Prostate gland (tissue), 2 donors: ENCODE measurements around the gene SPPL3.

Source experiments
- POLR2A ChIP-seq: fragments of 450-650 bp; IDR thresholded peaks from one replicate; pipeline ENCODE4 v1.6.1; 2016; ENCODE audit warnings: antibody characterized with exemption, mild to moderate bottlenecking
- POLR2AphosphoS5 ChIP-seq: sonication (generic); formaldehyde crosslinking; IDR thresholded peaks from one replicate; pipeline ENCODE4 v1.6.1; 2017; ENCODE audit warnings: antibody characterized with exemption
- TF ChIP-seq, protein P1 (sequence below), 4 experiments: fragments of 200-600 bp in 2 of 4; fragments of 450-650 bp in 2 of 4; sonication (generic) in 2 of 4; IDR thresholded peaks; 1 replicate in 3 of 4; 2 replicates in 1 of 4; pipeline ENCODE4 v1.5.1; 2016 to 2019; ENCODE audit warnings: antibody characterized with exemption in 4 of 4, mild to moderate bottlenecking in 2 of 4, moderate library complexity in 2 of 4

DNA sequence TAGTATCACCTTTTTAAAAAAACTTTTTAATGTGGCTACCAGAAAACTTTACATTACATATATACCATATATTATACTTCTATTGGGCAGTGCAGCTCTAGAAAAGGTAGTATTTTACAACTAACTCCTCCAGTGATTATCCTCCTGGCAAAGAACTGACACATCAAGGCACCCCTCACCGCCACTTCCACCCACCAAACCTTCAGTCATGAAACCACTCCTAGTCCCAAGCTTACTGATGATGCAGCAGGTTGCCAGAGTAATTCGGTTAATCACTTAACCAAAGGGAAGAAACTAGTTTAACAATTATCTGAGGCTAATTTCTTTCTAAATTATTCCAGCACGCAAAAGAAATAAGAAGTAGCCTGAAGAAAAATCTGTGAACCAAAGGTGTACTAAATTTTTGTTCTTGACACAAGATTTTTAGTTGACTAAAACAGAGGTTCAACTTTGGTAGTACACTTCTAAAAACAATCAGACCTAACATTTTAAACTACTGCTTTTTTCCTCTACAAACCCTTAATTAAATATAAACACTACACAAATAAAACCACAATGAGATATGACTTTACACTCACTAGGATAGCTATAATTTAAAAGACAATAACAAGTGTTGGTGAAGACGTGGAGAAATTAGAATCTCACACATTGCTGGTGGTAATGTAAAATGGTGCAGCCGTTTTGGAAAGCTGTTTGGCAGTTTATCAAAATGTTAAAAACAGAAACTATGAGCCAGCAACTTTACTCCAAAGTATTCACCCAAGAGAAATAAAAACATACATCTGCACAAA is 16.7 kb downstream of the SPPL3 start:
- TF ChIP-seq, protein P1, sequence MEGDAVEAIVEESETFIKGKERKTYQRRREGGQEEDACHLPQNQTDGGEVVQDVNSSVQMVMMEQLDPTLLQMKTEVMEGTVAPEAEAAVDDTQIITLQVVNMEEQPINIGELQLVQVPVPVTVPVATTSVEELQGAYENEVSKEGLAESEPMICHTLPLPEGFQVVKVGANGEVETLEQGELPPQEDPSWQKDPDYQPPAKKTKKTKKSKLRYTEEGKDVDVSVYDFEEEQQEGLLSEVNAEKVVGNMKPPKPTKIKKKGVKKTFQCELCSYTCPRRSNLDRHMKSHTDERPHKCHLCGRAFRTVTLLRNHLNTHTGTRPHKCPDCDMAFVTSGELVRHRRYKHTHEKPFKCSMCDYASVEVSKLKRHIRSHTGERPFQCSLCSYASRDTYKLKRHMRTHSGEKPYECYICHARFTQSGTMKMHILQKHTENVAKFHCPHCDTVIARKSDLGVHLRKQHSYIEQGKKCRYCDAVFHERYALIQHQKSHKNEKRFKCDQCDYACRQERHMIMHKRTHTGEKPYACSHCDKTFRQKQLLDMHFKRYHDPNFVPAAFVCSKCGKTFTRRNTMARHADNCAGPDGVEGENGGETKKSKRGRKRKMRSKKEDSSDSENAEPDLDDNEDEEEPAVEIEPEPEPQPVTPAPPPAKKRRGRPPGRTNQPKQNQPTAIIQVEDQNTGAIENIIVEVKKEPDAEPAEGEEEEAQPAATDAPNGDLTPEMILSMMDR (IDR thresholded peaks at IDR 0.05) = no peak
- TF ChIP-seq POLR2A = no peak
- TF ChIP-seq POLR2AphosphoS5 = no peak
